ENCODE results near the gene SHANK3. TPM values are rescaled to one million over a fixed set of nuclear protein-coding genes. Genes with fewer than 3 reads are reported as not detected.

Gene SHANK3
- total and polyA plus RNA-seq, 2 of the 4 experiments (the other 2 are of a cell fraction), result 0.18 to 1.5 TPM

GRCh38 chr22:50711446-50712340 is 39.1 kb downstream of the SHANK3 start:
- no peak overlapping the region for H3K18ac ChIP-seq (ENCODE audit: low read depth, low read length)
- no peaks in the 10 kb centered on the region for H4K20me1 ChIP-seq (ENCODE audit: insufficient read depth, low read length)
- no peak overlapping the region for H2BK20ac ChIP-seq (ENCODE audit: low read depth, low read length)
- H4K5ac ChIP-seq (ENCODE audit: low read depth, low read length), result no peak overlapping the region
- no peak overlapping the region for H2BK5ac ChIP-seq (ENCODE audit: low read depth, low read length, poor library complexity, severe bottlenecking)
- H2AFZ ChIP-seq (replicated peaks; ENCODE audit: low read length, poor library complexity), result peak overlapping the region; percentile 2
- no peak overlapping the region for H4K8ac ChIP-seq (ENCODE audit: low read depth in 2 of 2, low read length in 2 of 2)
- 96% methylated on average over 4 of the region's 16 CpGs; no CpG with 5 or more reads in 1 of the 2 experiments for WGBS, 2 experiments (ENCODE audit: extremely low coverage in 2 of 2, insufficient read length in 1 of 2)
- no peaks in the 10 kb centered on the region for H3K36me3 ChIP-seq (ENCODE audit: control insufficient read depth, insufficient read depth, low read length)
- H2AK5ac ChIP-seq (ENCODE audit: low read depth, low read length), result no peak overlapping the region
- in situ Hi-C loops (cut with MboI; ENCODE audit: low sequenced_read_pairs) (no loop called here), intact Hi-C loops (cut with micrococcal nuclease) (no loop called here), dilution Hi-C loops (cut with HindIII; ENCODE audit: low sequenced_read_pairs, unreplicated experiment) (no loop called here)
- no peaks in the 10 kb centered on the region for H3K9me3 ChIP-seq (ENCODE audit: control insufficient read depth, insufficient read depth, low read length)
- H3K27ac ChIP-seq (ENCODE audit: insufficient read depth, low read length), result no peak overlapping the region
- peaks cover 8% of the 10 kb centered on the region for H3K9me1 ChIP-seq (ENCODE audit: insufficient read depth, low read length)
- no peaks in the 10 kb centered on the region; a peak in 1 of 4 replicates for H3K79me1 ChIP-seq (ENCODE audit: low read depth in 1 of 2, low read length in 2 of 2)
- H3K27me3 ChIP-seq (ENCODE audit: control insufficient read depth, insufficient read depth, low read length), result no peaks in the 10 kb centered on the region
- no peak overlapping the region for H3K4me2 ChIP-seq (ENCODE audit: low read depth, low read length)
- no peak overlapping the region for H3K9ac ChIP-seq (ENCODE audit: low read depth, low read length)
- no peaks in the 10 kb centered on the region for H3K4me1 ChIP-seq (ENCODE audit: control insufficient read depth, insufficient read depth, low read length)
- H2BK15ac ChIP-seq (ENCODE audit: low read depth, low read length), result no peak overlapping the region
- H3K56ac ChIP-seq (ENCODE audit: extremely low read depth, insufficient read depth, low read length), result no peak overlapping the region
- no peak overlapping the region for H3K23ac ChIP-seq (ENCODE audit: low read depth, low read length)
- no peak overlapping the region for H4K91ac ChIP-seq (ENCODE audit: insufficient read depth, low read depth, low read length)
- BruUV-seq (replicated peaks), result no TSS peak
- CTCF ChIA-PET, result no interaction called here
- H2AK9ac ChIP-seq (replicated peaks; ENCODE audit: low read depth, low read length, poor library complexity), result no peak overlapping the region
- DNase-seq (no peak), ATAC-seq (ENCODE audit: low read depth) (no peak)
- TF ChIP-seq MAZ (IDR thresholded peaks at IDR 0.05; ENCODE audit: borderline replicate concordance, low read depth, low read length) (no peak), USF2 (IDR thresholded peaks at IDR 0.05; ENCODE audit: low read depth, low read length) (no peak), RFX5 (IDR thresholded peaks at IDR 0.05; ENCODE audit: low read depth, low read length) (no peak), NFE2L2 (IDR thresholded peaks at IDR 0.05; ENCODE audit: low read depth, low read length) (no peak), MAFK (IDR thresholded peaks at IDR 0.05; ENCODE audit: low read depth, low read length) (no peak), BHLHE40 (IDR thresholded peaks at IDR 0.05; ENCODE audit: low read depth, low read length) (no peak), CHD1 (IDR thresholded peaks at IDR 0.05; ENCODE audit: low read depth, low read length) (no peak), RCOR1 (IDR thresholded peaks at IDR 0.05; ENCODE audit: insufficient replicate concordance, low read length) (no peak), SMC3 (IDR thresholded peaks at IDR 0.05; ENCODE audit: low read depth, low read length) (no peak), FOS (IDR thresholded peaks at IDR 0.05; ENCODE audit: low read depth, low read length) (no peak)
- H3K4me3 ChIP-seq (ENCODE audit: insufficient read depth, low read depth, low read length), result no peak overlapping the region
- no peak overlapping the region for H2BK120ac ChIP-seq (ENCODE audit: low read depth, low read length)
- POLR2A ChIA-PET (ENCODE audit: unreplicated experiment), result no interaction called here
- no peak overlapping the region for H3K4ac ChIP-seq (ENCODE audit: low read depth, low read length)
- no peak overlapping the region for H3K14ac ChIP-seq (replicated peaks; ENCODE audit: low read depth, low read length)

All from IMR-90 (cell line).